Gastrocnemius medialis (tissue), 4 donors: ENCODE results near the gene CTBS. TPM values are rescaled to one million over a fixed set of nuclear protein-coding genes. Genes with fewer than 3 reads are reported as not detected.
A peak's percentile ranks its signal among the peaks of the same experiment; 100 is the strongest.

Source experiments
- ATAC-seq, 2 donors: fragments of 150-250 bp; one replicate each; pipeline ENCODE4 v1.9.1; 2016
- DNase-seq, 2 donors: peaks; one replicate each; pipeline ENCODE4 v3.0.0-alpha.2; 2019
- H3K27ac ChIP-seq, 4 donors: fragments of 200-600 bp; sonication (generic); 1 replicate in 1 of 4; 2 replicates in 3 of 4; pipeline ENCODE4 v1.5.1; 2016 to 2018; ENCODE audit warnings: mild to moderate bottlenecking in 2 of 4, moderate library complexity in 1 of 4
- H3K27me3 ChIP-seq, 3 donors: fragments of 200-600 bp; sonication (generic) in 2 of 3; 1 replicate in 1 of 3; 2 replicates in 2 of 3; pipeline versions ENCODE4 v1.5.1 to v1.6.0; 2016 to 2019; ENCODE audit warnings: mild to moderate bottlenecking in 1 of 3, moderate library complexity in 1 of 3
- H3K36me3 ChIP-seq, 2 donors: fragments of 200-600 bp; sonication (generic) in 1 of 2; one replicate each; pipeline ENCODE4 v1.5.1; 2017 to 2018
- H3K4me1 ChIP-seq, 2 donors: fragments of 200-600 bp; sonication (generic) in 1 of 2; one replicate each; pipeline ENCODE4 v1.5.1; 2016 to 2017; ENCODE audit warnings: mild to moderate bottlenecking in 2 of 2
- H3K4me3 ChIP-seq, 4 donors: fragments of 200-600 bp; sonication (generic) in 3 of 4; 1 replicate in 1 of 4; 2 replicates in 3 of 4; pipeline ENCODE4 v1.5.1; 2016 to 2019; ENCODE audit warnings: mild to moderate bottlenecking in 2 of 4
- H3K9me3 ChIP-seq, 3 donors: fragments of 200-600 bp; sonication (generic) in 2 of 3; 1 replicate in 1 of 3; 2 replicates in 2 of 3; pipeline ENCODE4 v1.5.1; 2016 to 2019
- CTCF ChIP-seq, 5 experiments: fragments of 450-650 bp in 3 of 5; fragments of 200-600 bp in 2 of 5; sonication (generic) in 2 of 5; IDR thresholded peaks in 4 of 5; conservative IDR thresholded peaks in 1 of 5; 1 replicate in 4 of 5; 2 replicates in 1 of 5; pipeline ENCODE4 v1.5.1; 2016 to 2019; ENCODE audit warnings: antibody characterized with exemption in 5 of 5, mild to moderate bottlenecking in 3 of 5, moderate library complexity in 3 of 5
- POLR2A ChIP-seq, 2 donors: fragments of 450-650 bp; IDR thresholded peaks; one replicate each; pipeline ENCODE4 v1.6.1; 2017; ENCODE audit warnings: antibody characterized with exemption in 2 of 2, mild to moderate bottlenecking in 2 of 2, moderate library complexity in 2 of 2
- in situ Hi-C, 4 donors: fragments of 200-750 bp; cut with MboI; loops; one replicate each; pipeline versions ENCODE4 v1.15.0 to v1.8.0; 2017; ENCODE audit warnings: low sequenced_read_pairs in 4 of 4
- intact Hi-C: fragments of 100-400 bp; cut with DNase I; formaldehyde crosslinking; loops from one replicate; pipeline ENCODE4 v1.15.1; 2023; ENCODE audit warnings: low total_unique reads
- total RNA-seq, 4 donors: library from RNA; depleted of rRNA; stranded (reverse); fragments of >200 nt; gene quantifications; one replicate each; pipeline versions ENCODE4 v1.1.0 to v1.2.3, GENCODE V29; 2016

Gene CTBS
- total RNA-seq, 4 donors from 2014 or later: 4.0 to 6.6 (median 4.7) TPM

- intact Hi-C loops: loop anchor here (5.0 kb wide), 1 partner anchor 44 kb away; no protein-coding TSS in a partner anchor
- Histone ChIP-seq H3K36me3 (no peaks in the 10 kb centered on the region), H3K9me3 (no peaks in the 10 kb centered on the region), H3K27ac (peak overlapping the region; percentile 91 to 97 (median 96)), H3K4me3 (peak overlapping the region; percentile 70 to 89 (median 88)), H3K27me3 (no peaks in the 10 kb centered on the region), H3K4me1 (peaks cover 14 to 22% of the 10 kb centered on the region in 2 donors)
- in situ Hi-C loops: loop anchor here in 1 of 4 donors (5.0 kb wide), 1 partner anchor 66 kb away; the partner anchor contains the start of genes GNG5 and SPATA1
- TF ChIP-seq POLR2A (IDR thresholded peaks at IDR 0.05) (no peak), CTCF (IDR thresholded peaks at IDR 0.05 in 4 of 5, conservative IDR thresholded peaks at IDR 0.05 in 1 of 5) (no peak)
- DNase-seq (no peak), ATAC-seq (no peak)
These were observed 716 bp downstream of the CTBS start for GRCh38 chr1:84573481-84573966.

- Histone ChIP-seq H3K4me3 (no peak overlapping the region), H3K27me3 (no peaks in the 10 kb centered on the region), H3K36me3 (no peaks in the 10 kb centered on the region), H3K27ac (no peak overlapping the region), H3K4me1 (peaks cover 14 to 22% of the 10 kb centered on the region in 2 donors), H3K9me3 (no peaks in the 10 kb centered on the region)
- intact Hi-C loops (loop anchor here (5.0 kb wide), 1 partner anchor 46 kb away; no protein-coding TSS in a partner anchor), in situ Hi-C loops (loop anchor here in 1 of 4 donors (5.0 kb wide), 1 partner anchor 64 kb away; the partner anchor contains the start of genes GNG5 and SPATA1)
- TF ChIP-seq CTCF (IDR thresholded peaks at IDR 0.05 in 4 of 5, conservative IDR thresholded peaks at IDR 0.05 in 1 of 5) (no peak), POLR2A (IDR thresholded peaks at IDR 0.05) (no peak)
- ATAC-seq: no peak
- DNase-seq: no peak
These were observed 3.1 kb downstream of the CTBS start for GRCh38 chr1:84571150-84571535.

- H3K27ac ChIP-seq: no peak overlapping the region
- H3K4me1 ChIP-seq: peaks cover 14 to 22% of the 10 kb centered on the region in 2 donors
- intact Hi-C loops (loop anchor here (5.0 kb wide), 1 partner anchor 47 kb away; no protein-coding TSS in a partner anchor), in situ Hi-C loops (loop anchor here in 1 of 4 donors (5.0 kb wide), 1 partner anchor 63 kb away; the partner anchor contains the start of genes GNG5 and SPATA1)
- H3K4me3 ChIP-seq: no peak overlapping the region
- TF ChIP-seq POLR2A (IDR thresholded peaks at IDR 0.05) (no peak), CTCF (IDR thresholded peaks at IDR 0.05 in 4 of 5, conservative IDR thresholded peaks at IDR 0.05 in 1 of 5) (no peak)
- H3K9me3 ChIP-seq: no peaks in the 10 kb centered on the region
- H3K27me3 ChIP-seq: no peaks in the 10 kb centered on the region
- no peaks in the 10 kb centered on the region for H3K36me3 ChIP-seq
- ATAC-seq (no peak), DNase-seq (no peak)
These were observed 3.6 kb downstream of the CTBS start for GRCh38 chr1:84570436-84571149.

- TF ChIP-seq CTCF (IDR thresholded peaks at IDR 0.05 in 4 of 5, conservative IDR thresholded peaks at IDR 0.05 in 1 of 5) (no peak), POLR2A (IDR thresholded peaks at IDR 0.05) (no peak)
- in situ Hi-C loops: no loop called here
- Histone ChIP-seq H3K4me3 (no peak overlapping the region), H3K27ac (no peak overlapping the region), H3K27me3 (no peaks in the 10 kb centered on the region), H3K9me3 (no peaks in the 10 kb centered on the region), H3K4me1 (peaks cover 9 to 18% of the 10 kb centered on the region in 2 donors), H3K36me3 (peaks cover 0 to 7% of the 10 kb centered on the region in 2 donors)
- ATAC-seq (no peak), DNase-seq (no peak)
- intact Hi-C loops: no loop called here
These were observed 5.0 kb downstream of the CTBS start for GRCh38 chr1:84569216-84569615.
